AG04449 (cell line): ENCODE measurements around the gene TUBD1.

ENCODE experiments used
- CTCF ChIA-PET: fragments of 350-600 bp; formaldehyde crosslinking; extraction: SDS; loops from one replicate; lab custom pipeline; 2021; ENCODE audit warnings: antibody characterized with exemption; lab: Yijun Ruan, JAX
- POLR2A ChIA-PET: fragments of 400-600, 350-600 bp; formaldehyde crosslinking; extraction: SDS; loops from one replicate; lab custom pipeline; 2020; ENCODE audit warnings: antibody characterized with exemption, inconsistent platforms; lab: Yijun Ruan, JAX
- DNase-seq: peaks from one replicate; pipeline ENCODE4 v3.0.0-alpha.2; 2010; ENCODE audit warnings: low read depth, low spot score
- H3K4me3 ChIP-seq: 2 replicates; pipeline ENCODE4 v1.5.1; 2011; ENCODE audit warnings: low read depth, mild to moderate bottlenecking, control low read depth, low read length
- CTCF ChIP-seq: IDR thresholded peaks from one replicate; pipeline ENCODE4 v1.5.1; 2011; ENCODE audit warnings: mild to moderate bottlenecking, moderate library complexity, low read length, control low read depth, inconsistent platforms; ENCODE audit not compliant: insufficient read depth; ENCODE audit errors: missing control alignments

TUBD1 gene

GRCh38 chr17:59893676-59894100 is 945 bp upstream of the TUBD1 start:
- POLR2A ChIA-PET: interaction anchor here (0.7 to 1.0 kb wide), 2 partner anchors 9 to 186 kb away, joined by 3 to 5 read pairs; partner anchors contain the start of genes PTRH2 and VMP1
- peak overlapping the region; percentile 89 for H3K4me3 ChIP-seq
- peak; percentile 5 for TF ChIP-seq CTCF
- CTCF ChIA-PET: interaction anchor here (0.5 to 2.4 kb wide), 5 partner anchors 21 to 201 kb away, joined by 3 to 13 read pairs (median 4); no protein-coding TSS in a partner anchor
- DNase-seq: no peak

GRCh38 chr17:59892251-59892923 is 356 bp downstream of the TUBD1 start:
- DNase-seq: no peak
- ChIA-PET CTCF (interaction anchor here (0.5 to 2.4 kb wide), 7 partner anchors 11 to 506 kb away, joined by 3 to 13 read pairs (median 4); no protein-coding TSS in a partner anchor), POLR2A (no interaction called here)
- TF ChIP-seq CTCF: no peak
- H3K4me3 ChIP-seq: peak overlapping the region; percentile 89

GRCh38 chr17:59890720-59891119 is 2.0 kb downstream of the TUBD1 start:
- TF ChIP-seq CTCF: no peak
- DNase-seq: no peak
- no peak overlapping the region for H3K4me3 ChIP-seq
- ChIA-PET CTCF (interaction anchor here (0.9 to 1.6 kb wide), 4 partner anchors 24 to 144 kb away, joined by 3 to 4 read pairs (median 4); no protein-coding TSS in a partner anchor), POLR2A (no interaction called here)

GRCh38 chr17:59888145-59888750 is 4.5 kb downstream of the TUBD1 start:
- no peak overlapping the region for H3K4me3 ChIP-seq
- TF ChIP-seq CTCF: no peak
- ChIA-PET POLR2A (no interaction called here), CTCF (no interaction called here)
- no peak for DNase-seq

GRCh38 chr17:59884861-59885260 is 7.9 kb downstream of the TUBD1 start:
- TF ChIP-seq CTCF: no peak
- POLR2A ChIA-PET: interaction anchor here (0.6 kb wide), 1 partner anchor 9 kb away, joined by 3 read pairs; no protein-coding TSS in a partner anchor
- DNase-seq: no peak
- CTCF ChIA-PET: no interaction called here
- no peak overlapping the region for H3K4me3 ChIP-seq

- CTCF ChIA-PET: no interaction called here
- no peak for TF ChIP-seq CTCF
- no peak for DNase-seq
- POLR2A ChIA-PET: no interaction called here
- no peak overlapping the region for H3K4me3 ChIP-seq
Observed at GRCh38 chr17:59878624-59879023, 14.1 kb downstream of the TUBD1 start.
